Prostate gland (tissue), 2 donors: Measurements from ENCODE around the gene LRFN3. TPM values are rescaled to one million over a fixed set of nuclear protein-coding genes. Genes with fewer than 3 reads are reported as not detected.
"Not testable (repeated sequence)": the region's sequence is repeated elsewhere in the genome, so short reads cannot be mapped to it uniquely, and the experiment has no call there.

ENCODE experiments used
- DNase-seq: peaks from one replicate; pipeline ENCODE4 v3.0.0-alpha.2; 2019; ENCODE audit warnings: low spot score
- H3K27ac ChIP-seq, 2 donors: fragments of 200-600 bp; sonication (generic); 2 replicates each; pipeline ENCODE4 v1.5.1; 2017 to 2019
- H3K27me3 ChIP-seq: fragments of 200-600 bp; sonication (generic); replicated peaks from 2 replicates; pipeline ENCODE4 v1.5.1; 2019; ENCODE audit not compliant: insufficient read depth
- H3K36me3 ChIP-seq, 2 donors: fragments of 200-600 bp; sonication (generic); 1 replicate in 1 of 2; 2 replicates in 1 of 2; pipeline versions ENCODE4 v1.5.1 to v1.8.1; 2017 to 2019
- H3K4me1 ChIP-seq: fragments of 200-600 bp; sonication (generic); replicated peaks from 2 replicates; pipeline ENCODE4 v1.5.1; 2019
- H3K4me3 ChIP-seq, 2 donors: fragments of 200-600 bp; sonication (generic); 2 replicates each; pipeline ENCODE4 v1.5.1; 2017 to 2019
- H3K9me3 ChIP-seq: fragments of 200-600 bp; sonication (generic); 2 replicates; pipeline ENCODE4 v1.5.1; 2017
- POLR2A ChIP-seq: fragments of 450-650 bp; IDR thresholded peaks from one replicate; pipeline ENCODE4 v1.6.1; 2016; ENCODE audit warnings: antibody characterized with exemption, mild to moderate bottlenecking
- POLR2AphosphoS5 ChIP-seq: sonication (generic); formaldehyde crosslinking; IDR thresholded peaks from one replicate; pipeline ENCODE4 v1.6.1; 2017; ENCODE audit warnings: antibody characterized with exemption
- WGBS: methylation state at CpG from one replicate; pipeline ENCODE4 v1.1.5; 2018; 5-methylcytosine and 5-hydroxymethylcytosine counted together
- intact Hi-C: fragments of 100-400 bp; cut with DNase I; formaldehyde crosslinking; loops from one replicate; pipeline ENCODE4 v1.14.2; 2022
- total RNA-seq, 2 donors: library from RNA; depleted of rRNA; stranded (reverse); fragments of >200 nt; gene quantifications; one replicate each; pipeline ENCODE4 v1.1.0, GENCODE V29; 2016
- TF ChIP-seq, protein P1 (sequence below), 4 experiments: fragments of 200-600 bp in 2 of 4; fragments of 450-650 bp in 2 of 4; sonication (generic) in 2 of 4; IDR thresholded peaks; 1 replicate in 3 of 4; 2 replicates in 1 of 4; pipeline ENCODE4 v1.5.1; 2016 to 2019; ENCODE audit warnings: antibody characterized with exemption in 4 of 4, mild to moderate bottlenecking in 2 of 4, moderate library complexity in 2 of 4

The LRFN3 gene
- total RNA-seq, 2 donors from 2014 or later = 21.7 to 32.3 TPM

DNA sequence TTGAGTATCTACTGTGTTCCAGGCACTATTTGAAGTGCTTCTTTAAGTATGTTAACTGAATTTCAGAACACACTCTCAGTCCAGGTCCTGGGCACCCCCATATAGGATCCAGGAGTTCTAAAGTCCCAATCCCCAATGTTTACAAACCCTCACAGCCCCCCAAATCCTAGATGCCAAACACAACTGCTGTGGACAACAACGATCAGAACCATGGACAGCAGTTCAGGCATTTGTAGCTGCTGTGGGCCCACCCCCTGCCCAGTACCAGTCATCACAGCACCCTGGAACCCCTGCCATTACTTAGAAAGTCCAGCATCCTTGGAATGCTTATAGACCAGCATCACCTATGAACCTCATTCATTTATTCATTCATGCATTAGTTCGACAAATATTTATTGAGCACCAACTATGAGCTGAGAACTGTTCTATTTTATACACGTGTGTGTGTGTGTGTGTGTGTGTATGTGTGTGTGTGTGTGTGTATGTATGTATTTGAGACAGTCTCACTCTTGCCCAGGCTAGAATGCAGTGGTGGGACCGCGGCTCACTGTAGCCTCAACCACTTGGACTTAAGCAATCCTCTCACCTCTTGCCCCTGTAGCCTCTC is 39.5 kb downstream of the LRFN3 start:
- H3K9me3 ChIP-seq = no peaks in the 10 kb centered on the region
- WGBS = 33% methylated on average over 5 of the region's 5 CpGs
- intact Hi-C loops = no loop called here
- no peak overlapping the region for H3K4me3 ChIP-seq
- no peak for DNase-seq
- TF ChIP-seq, protein P1, sequence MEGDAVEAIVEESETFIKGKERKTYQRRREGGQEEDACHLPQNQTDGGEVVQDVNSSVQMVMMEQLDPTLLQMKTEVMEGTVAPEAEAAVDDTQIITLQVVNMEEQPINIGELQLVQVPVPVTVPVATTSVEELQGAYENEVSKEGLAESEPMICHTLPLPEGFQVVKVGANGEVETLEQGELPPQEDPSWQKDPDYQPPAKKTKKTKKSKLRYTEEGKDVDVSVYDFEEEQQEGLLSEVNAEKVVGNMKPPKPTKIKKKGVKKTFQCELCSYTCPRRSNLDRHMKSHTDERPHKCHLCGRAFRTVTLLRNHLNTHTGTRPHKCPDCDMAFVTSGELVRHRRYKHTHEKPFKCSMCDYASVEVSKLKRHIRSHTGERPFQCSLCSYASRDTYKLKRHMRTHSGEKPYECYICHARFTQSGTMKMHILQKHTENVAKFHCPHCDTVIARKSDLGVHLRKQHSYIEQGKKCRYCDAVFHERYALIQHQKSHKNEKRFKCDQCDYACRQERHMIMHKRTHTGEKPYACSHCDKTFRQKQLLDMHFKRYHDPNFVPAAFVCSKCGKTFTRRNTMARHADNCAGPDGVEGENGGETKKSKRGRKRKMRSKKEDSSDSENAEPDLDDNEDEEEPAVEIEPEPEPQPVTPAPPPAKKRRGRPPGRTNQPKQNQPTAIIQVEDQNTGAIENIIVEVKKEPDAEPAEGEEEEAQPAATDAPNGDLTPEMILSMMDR (IDR thresholded peaks at IDR 0.05) = no peak
- TF ChIP-seq POLR2A (no peak), POLR2AphosphoS5 (no peak)
- no peak overlapping the region for H3K27ac ChIP-seq
- H3K4me1 ChIP-seq = no peaks in the 10 kb centered on the region
- no peaks in the 10 kb centered on the region for H3K27me3 ChIP-seq
- no peaks in the 10 kb centered on the region for H3K36me3 ChIP-seq

DNA sequence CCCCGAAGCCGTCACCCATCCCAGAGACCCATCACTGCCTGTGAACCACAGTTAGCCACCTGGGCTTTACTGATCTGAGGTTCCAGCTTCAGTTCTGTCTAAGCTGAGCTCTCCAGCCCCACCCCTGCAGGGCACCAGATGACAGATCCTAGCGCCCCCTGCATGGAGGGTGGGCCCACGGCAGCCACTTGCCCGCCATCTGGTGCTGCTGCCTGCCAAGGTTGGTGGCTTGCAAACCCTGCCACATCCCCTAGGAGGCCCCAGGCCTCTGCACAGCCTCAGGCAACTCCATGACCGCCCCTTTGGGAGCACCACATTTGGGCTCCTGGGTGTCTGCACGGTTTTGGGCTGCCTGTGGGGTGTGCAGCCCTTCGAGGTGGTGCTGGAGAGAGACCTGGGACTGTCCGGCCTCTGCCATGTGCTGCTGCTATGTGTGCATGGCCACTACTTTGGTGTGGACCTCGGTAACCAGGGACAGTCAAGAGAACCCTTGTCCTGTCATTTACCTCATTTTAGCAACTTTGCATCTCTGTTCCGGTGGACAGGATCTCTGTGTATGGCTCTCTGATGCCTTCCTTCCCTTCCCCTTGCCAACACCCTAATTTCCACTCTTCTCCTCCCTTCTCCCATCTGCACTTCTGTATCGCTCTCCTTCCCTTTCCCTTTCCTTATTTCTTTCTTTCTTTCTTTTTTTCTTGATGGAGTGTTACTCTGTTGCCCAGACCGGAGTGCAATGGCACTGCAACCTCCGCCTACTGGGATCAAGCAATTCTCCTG is 41.5 kb downstream of the LRFN3 start:
- 49% methylated on average over 14 of the region's 14 CpGs for WGBS
- no peaks in the 10 kb centered on the region for H3K36me3 ChIP-seq
- TF ChIP-seq POLR2A = no peak
- TF ChIP-seq, protein P1 (IDR thresholded peaks at IDR 0.05) = no peak
- TF ChIP-seq POLR2AphosphoS5 = no peak
- H3K27ac ChIP-seq = no peak overlapping the region
- intact Hi-C loops = no loop called here
- H3K4me3 ChIP-seq = no peak overlapping the region
- no peaks in the 10 kb centered on the region for H3K4me1 ChIP-seq
- no peak for DNase-seq
- H3K9me3 ChIP-seq = no peaks in the 10 kb centered on the region
- no peaks in the 10 kb centered on the region for H3K27me3 ChIP-seq

- intact Hi-C loops = no loop called here
- no peaks in the 10 kb centered on the region for H3K36me3 ChIP-seq
- H3K4me3 ChIP-seq = no peak overlapping the region
- no peaks in the 10 kb centered on the region for H3K27me3 ChIP-seq
- no peaks in the 10 kb centered on the region for H3K4me1 ChIP-seq
- no peaks in the 10 kb centered on the region for H3K9me3 ChIP-seq
- TF ChIP-seq, protein P1 (IDR thresholded peaks at IDR 0.05) = no peak
- TF ChIP-seq POLR2A = no peak
- no peak for TF ChIP-seq POLR2AphosphoS5
- DNase-seq = no peak
- WGBS = 31% methylated on average over 5 of the region's 5 CpGs
- no peak overlapping the region for H3K27ac ChIP-seq
Measured at GRCh38 chr19:35978271-35978670, 42.1 kb downstream of the LRFN3 start.

DNA sequence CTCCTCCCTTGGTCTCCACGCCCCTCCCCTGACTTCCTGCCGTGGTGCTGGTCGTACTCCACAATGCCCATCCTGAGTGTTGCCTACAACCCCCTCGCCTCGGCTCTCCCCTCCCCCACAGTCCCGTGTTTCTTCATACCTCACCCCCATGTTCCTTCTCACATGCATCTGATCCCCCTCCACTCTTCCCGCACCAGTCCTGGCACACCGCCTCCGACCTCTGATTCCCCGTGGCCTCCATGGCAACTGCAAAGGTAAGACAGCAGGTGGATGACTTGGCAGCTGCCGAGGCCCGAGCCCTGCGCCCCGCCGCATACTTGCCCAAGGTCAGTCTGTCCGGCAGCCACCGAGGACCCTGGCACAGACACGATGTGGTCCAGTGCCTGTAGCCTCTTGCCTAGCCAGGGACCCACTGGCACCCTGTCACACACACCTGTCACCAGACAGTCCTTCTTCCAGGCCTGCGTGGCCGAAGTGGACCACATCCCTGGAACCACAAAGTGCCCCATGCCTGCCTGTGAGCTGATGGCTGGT is 42.7 kb downstream of the LRFN3 start:
- Histone ChIP-seq H3K9me3 (no peaks in the 10 kb centered on the region), H3K36me3 (no peaks in the 10 kb centered on the region), H3K4me1 (no peaks in the 10 kb centered on the region), H3K27ac (no peak overlapping the region), H3K4me3 (no peak overlapping the region), H3K27me3 (no peaks in the 10 kb centered on the region)
- DNase-seq = no peak
- TF ChIP-seq POLR2AphosphoS5 (no peak), POLR2A (no peak)
- TF ChIP-seq, protein P1 (IDR thresholded peaks at IDR 0.05) = no peak
- 61% methylated on average over 19 of the region's 20 CpGs for WGBS
- intact Hi-C loops = no loop called here

DNA sequence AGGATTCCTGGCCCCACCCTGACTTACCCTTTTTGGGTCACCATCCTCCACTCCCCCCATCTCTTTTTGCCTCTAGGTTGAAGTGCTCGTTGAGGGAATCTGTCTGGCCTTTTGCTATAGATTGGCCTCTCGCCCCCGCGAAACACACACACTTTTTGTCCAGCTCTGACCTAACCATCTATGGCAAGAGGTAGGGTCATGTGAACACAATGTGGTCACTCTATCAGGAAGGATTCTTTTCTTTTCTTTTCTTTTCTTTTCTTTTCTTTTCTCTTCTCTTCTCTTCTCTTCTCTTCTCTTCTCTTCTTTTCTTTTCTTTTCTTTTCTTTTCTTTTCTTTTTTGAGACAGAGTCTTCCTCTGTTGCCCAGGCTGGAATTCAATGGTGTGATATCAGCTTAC is 44.8 kb downstream of the LRFN3 start:
- H3K9me3 ChIP-seq, DNase-seq, H3K4me1 ChIP-seq, H3K4me3 ChIP-seq, H3K36me3 ChIP-seq, intact Hi-C loops, H3K27ac ChIP-seq, H3K27me3 ChIP-seq: not testable (repeated sequence)
- whole genome bisulfite sequencing = 83% methylated on average over 4 of the region's 4 CpGs
